ENCODE data around the gene SLC41A1. TPM values are rescaled to one million over a fixed set of nuclear protein-coding genes. Genes with fewer than 3 reads are reported as not detected.

SLC41A1 gene
- total RNA-seq, 2 donors from 2014 or later: 26.7 to 64.1 TPM

DNA sequence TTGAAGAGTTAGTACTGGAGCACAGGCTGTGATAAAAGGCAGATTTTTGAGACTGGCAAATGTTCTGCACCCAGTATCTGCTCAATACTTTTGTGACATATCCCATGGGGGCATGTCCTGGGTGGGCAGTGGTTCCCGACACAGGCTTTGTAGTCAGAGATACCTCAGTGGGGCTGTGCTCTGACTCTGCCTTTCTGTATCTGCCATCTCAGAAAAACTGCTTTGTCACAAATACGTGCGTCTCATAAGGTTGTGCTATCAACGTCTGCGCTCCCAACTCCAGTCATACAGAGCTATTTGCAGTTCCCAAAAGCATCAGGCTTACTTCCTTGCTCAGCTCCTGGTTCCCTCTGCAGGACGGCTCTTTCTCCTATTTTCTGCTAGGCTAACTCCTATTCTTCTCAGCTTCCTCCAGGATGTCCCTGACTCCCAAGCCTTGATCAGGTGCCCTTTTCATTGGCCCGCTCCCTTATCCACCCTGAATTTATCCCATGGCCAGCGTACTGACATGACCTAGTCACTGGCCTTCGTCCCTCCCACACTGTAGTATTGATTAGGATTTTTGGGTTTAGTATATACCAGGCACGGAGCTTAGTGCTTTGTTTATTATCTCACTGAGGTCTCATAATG, 25.6 kb downstream of the SLC41A1 start:
- Histone ChIP-seq H3K4me3 (no peak overlapping the region), H3K9me3 (no peaks in the 10 kb centered on the region), H3K27ac (no peak overlapping the region), H3K4me1 (ENCODE audit: control insufficient read depth in 1 of 2, low read depth in 2 of 2) (peaks cover 3 to 25% of the 10 kb centered on the region in 2 donors), H3K27me3 (replicated peaks; ENCODE audit: insufficient read depth) (no peaks in the 10 kb centered on the region), H3K36me3 (peaks cover 15% of the 10 kb centered on the region)
- ATAC-seq (ENCODE audit: insufficient number of reproducible peaks, low FRiP score, low read depth) (no peak), DNase-seq (ENCODE audit: low spot score) (no peak)
- TF ChIP-seq CTCF (IDR thresholded peaks at IDR 0.05): no peak

GRCh38 chr1:205786601-205787000, 26.4 kb downstream of the SLC41A1 start:
- TF ChIP-seq CTCF (IDR thresholded peaks at IDR 0.05): no peak
- Histone ChIP-seq H3K27me3 (replicated peaks; ENCODE audit: insufficient read depth) (no peaks in the 10 kb centered on the region), H3K36me3 (peaks cover 9% of the 10 kb centered on the region), H3K27ac (no peak overlapping the region), H3K9me3 (no peaks in the 10 kb centered on the region), H3K4me1 (ENCODE audit: control insufficient read depth in 1 of 2, low read depth in 2 of 2) (peaks cover 3 to 25% of the 10 kb centered on the region in 2 donors), H3K4me3 (no peak overlapping the region)
- DNase-seq (ENCODE audit: low spot score) (no peak), ATAC-seq (ENCODE audit: insufficient number of reproducible peaks, low FRiP score, low read depth) (no peak)

- ATAC-seq (ENCODE audit: insufficient number of reproducible peaks, low FRiP score, low read depth): no peak
- Histone ChIP-seq H3K4me1 (ENCODE audit: control insufficient read depth in 1 of 2, low read depth in 2 of 2) (peaks cover 3 to 25% of the 10 kb centered on the region in 2 donors), H3K36me3 (peaks cover 7% of the 10 kb centered on the region), H3K27me3 (replicated peaks; ENCODE audit: insufficient read depth) (no peaks in the 10 kb centered on the region), H3K4me3 (no peak overlapping the region), H3K9me3 (no peaks in the 10 kb centered on the region), H3K27ac (no peak overlapping the region)
- TF ChIP-seq CTCF (IDR thresholded peaks at IDR 0.05): no peak
- DNase-seq (ENCODE audit: low spot score): no peak
These were observed 27.6 kb downstream of the SLC41A1 start for GRCh38 chr1:205785446-205785845.

DNA sequence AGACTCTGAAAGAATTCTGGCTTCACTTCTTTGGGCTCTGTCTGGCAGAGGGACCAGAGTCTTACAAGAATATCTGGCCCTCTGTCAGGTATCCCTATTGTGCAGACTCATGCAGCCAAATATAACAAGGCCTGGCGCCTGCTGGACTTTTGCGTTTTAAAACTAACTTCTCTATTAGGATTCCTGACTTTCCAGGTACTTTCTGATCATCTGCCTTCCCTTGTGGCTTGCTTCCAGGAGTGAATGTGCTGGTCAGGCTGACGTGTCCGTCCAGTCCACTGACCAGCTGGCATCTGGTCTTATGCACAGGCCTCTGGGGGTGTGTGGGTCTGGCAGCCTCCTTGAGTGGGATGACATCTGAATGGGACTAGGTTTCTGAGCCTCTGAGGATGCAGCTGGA, 29.1 kb downstream of the SLC41A1 start:
- no peaks in the 10 kb centered on the region for H3K27me3 ChIP-seq (replicated peaks; ENCODE audit: insufficient read depth)
- peak; percentile 49 for DNase-seq (ENCODE audit: low spot score)
- H3K4me1 ChIP-seq (ENCODE audit: control insufficient read depth in 1 of 2, low read depth in 2 of 2): peaks cover 3 to 25% of the 10 kb centered on the region in 2 donors
- no peak overlapping the region for H3K4me3 ChIP-seq
- H3K36me3 ChIP-seq: no peaks in the 10 kb centered on the region
- no peaks in the 10 kb centered on the region for H3K9me3 ChIP-seq
- H3K27ac ChIP-seq: peak overlapping the region; percentile 62 to 85
- peak; percentile 44 for ATAC-seq (ENCODE audit: insufficient number of reproducible peaks, low FRiP score, low read depth)
- TF ChIP-seq CTCF (IDR thresholded peaks at IDR 0.05): no peak

- DNase-seq (ENCODE audit: low spot score) (no peak), ATAC-seq (ENCODE audit: insufficient number of reproducible peaks, low FRiP score, low read depth) (no peak)
- H3K27ac ChIP-seq: peak overlapping the region; percentile 62 to 85
- H3K27me3 ChIP-seq (replicated peaks; ENCODE audit: insufficient read depth): no peaks in the 10 kb centered on the region
- no peaks in the 10 kb centered on the region for H3K36me3 ChIP-seq
- H3K4me3 ChIP-seq: no peak overlapping the region
- H3K4me1 ChIP-seq (ENCODE audit: control insufficient read depth in 1 of 2, low read depth in 2 of 2): peaks cover 3 to 25% of the 10 kb centered on the region in 2 donors
- no peaks in the 10 kb centered on the region for H3K9me3 ChIP-seq
- TF ChIP-seq CTCF (IDR thresholded peaks at IDR 0.05): no peak
These were observed 29.6 kb downstream of the SLC41A1 start for GRCh38 chr1:205783433-205783795.
